ENCODE data around the gene NAPB. TPM values are rescaled to one million over a fixed set of nuclear protein-coding genes. Genes with fewer than 3 reads are reported as not detected.

NAPB gene
- total RNA-seq, 1 donor from 2014 or later: 15.1 TPM

DNA sequence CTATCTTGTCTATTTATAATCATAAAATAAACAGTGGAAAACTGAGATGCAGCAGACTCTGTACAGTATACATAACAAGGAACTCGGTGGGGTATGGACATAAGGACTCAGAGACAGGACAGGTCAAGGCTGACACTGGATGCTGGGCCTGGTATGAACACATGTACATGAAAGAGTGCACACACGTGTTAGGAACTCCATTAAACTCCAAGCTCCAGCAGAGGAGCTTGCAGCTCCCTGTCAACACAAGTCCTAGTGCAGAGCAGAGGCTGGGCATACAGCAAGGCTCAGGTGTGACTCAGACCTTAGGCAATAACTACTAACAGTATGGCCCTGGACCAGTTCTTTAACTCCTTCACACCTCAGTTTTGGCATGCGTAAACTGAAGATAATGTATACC, 17.1 kb downstream of the NAPB start:
- no peak overlapping the region for H3K4me3 Mint-ChIP-seq
- no peaks in the 10 kb centered on the region for H3K9me3 Mint-ChIP-seq
- DNase-seq (ENCODE audit: extremely low spot score, unreplicated experiment): no peak
- H3K36me3 Mint-ChIP-seq: peaks cover 10% of the 10 kb centered on the region
- peaks cover 10% of the 10 kb centered on the region for H3K4me1 Mint-ChIP-seq (ENCODE audit: unreplicated experiment)
- H3K27me3 Mint-ChIP-seq: no peaks in the 10 kb centered on the region
- H3K27ac Mint-ChIP-seq: no peak overlapping the region
- no peak for TF ChIP-seq CTCF (conservative IDR thresholded peaks at IDR 0.05)

- Mint-ChIP-seq H3K27me3 (no peaks in the 10 kb centered on the region), H3K4me1 (ENCODE audit: unreplicated experiment) (peaks cover 10% of the 10 kb centered on the region), H3K9me3 (no peaks in the 10 kb centered on the region), H3K36me3 (peaks cover 10% of the 10 kb centered on the region), H3K4me3 (no peak overlapping the region), H3K27ac (no peak overlapping the region)
- no peak for TF ChIP-seq CTCF (conservative IDR thresholded peaks at IDR 0.05)
- DNase-seq (ENCODE audit: extremely low spot score, unreplicated experiment): no peak
Measured at GRCh38 chr20:23403751-23404150, 17.5 kb downstream of the NAPB start.

DNA sequence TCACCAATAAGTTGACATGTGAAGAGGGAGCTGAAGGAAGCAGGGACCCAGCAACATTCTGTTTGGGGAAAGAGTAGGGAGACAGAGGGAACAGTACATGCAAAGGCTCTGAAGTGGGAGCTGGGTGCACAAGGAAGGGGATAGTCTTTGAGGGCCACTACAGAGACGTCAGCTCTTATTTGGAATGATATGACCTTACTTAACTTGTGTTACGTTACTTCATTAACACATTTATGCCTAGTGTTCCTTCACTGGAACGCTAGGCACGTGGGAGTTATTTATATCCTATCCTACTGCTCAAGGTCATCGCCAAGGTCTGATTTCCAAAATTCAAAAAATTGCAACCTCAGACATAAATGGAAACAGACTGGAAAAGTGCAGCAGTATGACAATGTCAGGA, 20.2 kb downstream of the NAPB start:
- Mint-ChIP-seq H3K4me1 (ENCODE audit: unreplicated experiment) (peaks cover 3% of the 10 kb centered on the region), H3K27me3 (no peaks in the 10 kb centered on the region), H3K4me3 (no peak overlapping the region), H3K36me3 (peaks cover 14% of the 10 kb centered on the region), H3K9me3 (no peaks in the 10 kb centered on the region), H3K27ac (no peak overlapping the region)
- no peak for TF ChIP-seq CTCF (conservative IDR thresholded peaks at IDR 0.05)
- DNase-seq (ENCODE audit: extremely low spot score, unreplicated experiment): no peak

DNA sequence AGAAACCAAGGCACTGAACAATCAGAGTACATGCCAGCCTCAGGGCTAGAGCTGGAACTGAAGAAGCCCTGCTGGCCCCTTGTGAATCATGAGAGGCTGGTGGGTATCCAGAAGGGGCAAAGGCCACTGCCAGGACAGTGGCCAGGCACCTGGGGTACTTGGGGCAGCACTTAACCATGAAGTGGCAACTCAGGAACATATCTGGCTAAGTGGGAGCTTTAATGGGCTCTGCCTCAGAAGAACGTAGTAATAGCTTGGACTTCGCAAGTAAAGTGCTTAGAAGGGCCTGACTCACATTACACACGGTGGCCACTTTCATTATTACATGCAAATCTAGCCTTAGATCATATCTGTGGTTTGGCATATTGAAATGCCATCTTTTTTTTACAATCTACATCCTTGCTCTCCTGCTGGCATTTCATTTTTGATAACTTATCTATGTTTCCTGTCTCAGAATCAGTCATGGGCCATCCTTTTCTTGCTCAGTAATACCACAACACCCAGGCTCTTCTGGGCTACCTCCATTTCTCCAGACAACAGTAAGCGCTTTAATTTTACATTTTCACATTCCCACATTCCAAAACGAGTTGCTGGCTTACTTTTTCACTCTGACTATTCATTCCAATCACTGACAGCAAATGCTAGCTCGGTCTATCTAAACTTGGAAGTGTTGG, 21.6 kb downstream of the NAPB start:
- Mint-ChIP-seq H3K9me3 (no peaks in the 10 kb centered on the region), H3K27me3 (no peaks in the 10 kb centered on the region), H3K4me3 (no peak overlapping the region), H3K4me1 (ENCODE audit: unreplicated experiment) (peaks cover 3% of the 10 kb centered on the region), H3K27ac (no peak overlapping the region), H3K36me3 (peaks cover 17% of the 10 kb centered on the region)
- TF ChIP-seq CTCF (conservative IDR thresholded peaks at IDR 0.05): peak; percentile 46
- DNase-seq (ENCODE audit: extremely low spot score, unreplicated experiment): no peak

GRCh38 chr20:23397961-23398360, 23.3 kb downstream of the NAPB start:
- Mint-ChIP-seq H3K27ac (no peak overlapping the region), H3K9me3 (no peaks in the 10 kb centered on the region), H3K4me1 (ENCODE audit: unreplicated experiment) (peaks cover 3% of the 10 kb centered on the region), H3K4me3 (no peak overlapping the region), H3K36me3 (peaks cover 29% of the 10 kb centered on the region), H3K27me3 (no peaks in the 10 kb centered on the region)
- no peak for DNase-seq (ENCODE audit: extremely low spot score, unreplicated experiment)
- no peak for TF ChIP-seq CTCF (conservative IDR thresholded peaks at IDR 0.05)

Data from type B pancreatic cell (in vitro differentiated cells).